ENCODE measurements around the gene CTSW. TPM values are rescaled to one million over a fixed set of nuclear protein-coding genes. Genes with fewer than 3 reads are reported as not detected.

The CTSW gene
- total and polyA plus RNA-seq, 4 donors = 2.9 to 8.7 (median 3.8) TPM

GRCh38 chr11:65851083-65851579 is 28.5 kb upstream of the CTSW start:
- no peak overlapping the region for H3K4me3 ChIP-seq
- no peak overlapping the region for H3K9ac ChIP-seq (ENCODE audit: insufficient read depth in 1 of 2, low read length in 2 of 2)
- no peak overlapping the region for H3K27ac ChIP-seq (ENCODE audit: low read depth in 1 of 2, low read length in 1 of 2)
- ATAC-seq (ENCODE audit: insufficient read depth, low FRiP score) (no peak), DNase-seq (no peak)
- peaks cover 0 to 6% (median 2%) of the 10 kb centered on the region in 4 donors for H3K9me3 ChIP-seq (ENCODE audit: control insufficient read depth in 4 of 4, insufficient read depth in 3 of 4, low read length in 3 of 4)
- peaks cover 24 to 52% (median 28%) of the 10 kb centered on the region in 4 donors for H3K36me3 ChIP-seq (ENCODE audit: control insufficient read depth in 4 of 4, insufficient read depth in 4 of 4, low read length in 4 of 4)
- TF ChIP-seq CTCF (IDR thresholded peaks at IDR 0.05; ENCODE audit: control extremely low read depth, extremely low read depth) = no peak
- H3K27me3 ChIP-seq (ENCODE audit: control insufficient read depth in 3 of 3, insufficient read depth in 3 of 3, low read length in 2 of 3) = no peaks in the 10 kb centered on the region
- peaks cover 0 to 7% (median 3%) of the 10 kb centered on the region in 5 donors for H3K4me1 ChIP-seq (ENCODE audit: control insufficient read depth in 5 of 5, insufficient read depth in 5 of 5, low read length in 5 of 5)
- WGBS, 2 donors = 90 to 93% methylated on average over 14 of the region's 14 CpGs

GRCh38 chr11:65851811-65852507 is 27.7 kb upstream of the CTSW start:
- Histone ChIP-seq H3K9me3 (ENCODE audit: control insufficient read depth in 4 of 4, insufficient read depth in 3 of 4, low read length in 3 of 4) (peaks cover 0 to 6% (median 2%) of the 10 kb centered on the region in 4 donors), H3K27me3 (ENCODE audit: control insufficient read depth in 3 of 3, insufficient read depth in 3 of 3, low read length in 2 of 3) (no peaks in the 10 kb centered on the region), H3K4me3 (no peak overlapping the region), H3K36me3 (ENCODE audit: control insufficient read depth in 4 of 4, insufficient read depth in 4 of 4, low read length in 4 of 4) (peaks cover 24 to 53% (median 29%) of the 10 kb centered on the region in 4 donors), H3K27ac (ENCODE audit: low read depth in 1 of 2, low read length in 1 of 2) (no peak overlapping the region), H3K4me1 (ENCODE audit: control insufficient read depth in 5 of 5, insufficient read depth in 5 of 5, low read length in 5 of 5) (peaks cover 0 to 14% (median 8%) of the 10 kb centered on the region in 5 donors), H3K9ac (ENCODE audit: insufficient read depth in 1 of 2, low read length in 2 of 2) (no peak overlapping the region)
- 90 to 96% methylated on average over 10 of the region's 10 CpGs for WGBS, 2 donors
- no peak for TF ChIP-seq CTCF (IDR thresholded peaks at IDR 0.05; ENCODE audit: control extremely low read depth, extremely low read depth)
- peak in 1 of 3 donors; percentile 11 for DNase-seq
- ATAC-seq (ENCODE audit: insufficient read depth, low FRiP score) = no peak

- H3K36me3 ChIP-seq (ENCODE audit: control insufficient read depth in 4 of 4, insufficient read depth in 4 of 4, low read length in 4 of 4) = peaks cover 24 to 53% (median 31%) of the 10 kb centered on the region in 4 donors
- peaks cover 0 to 6% (median 2%) of the 10 kb centered on the region in 4 donors for H3K9me3 ChIP-seq (ENCODE audit: control insufficient read depth in 4 of 4, insufficient read depth in 3 of 4, low read length in 3 of 4)
- 93 to 94% methylated on average over 26 to 33 of the region's 33 CpGs for WGBS, 2 donors
- no peaks in the 10 kb centered on the region for H3K27me3 ChIP-seq (ENCODE audit: control insufficient read depth in 3 of 3, insufficient read depth in 3 of 3, low read length in 2 of 3)
- peaks cover 0 to 14% (median 8%) of the 10 kb centered on the region in 5 donors for H3K4me1 ChIP-seq (ENCODE audit: control insufficient read depth in 5 of 5, insufficient read depth in 5 of 5, low read length in 5 of 5)
- no peak for TF ChIP-seq CTCF (IDR thresholded peaks at IDR 0.05; ENCODE audit: control extremely low read depth, extremely low read depth)
- no peak overlapping the region for H3K4me3 ChIP-seq
- ATAC-seq (ENCODE audit: insufficient read depth, low FRiP score) = no peak
- H3K9ac ChIP-seq (ENCODE audit: insufficient read depth in 1 of 2, low read length in 2 of 2) = no peak overlapping the region
- DNase-seq = peak in 1 of 3 donors; percentile 10
- no peak overlapping the region for H3K27ac ChIP-seq (ENCODE audit: low read depth in 1 of 2, low read length in 1 of 2)
These were observed 27.0 kb upstream of the CTSW start for GRCh38 chr11:65852508-65853245.
